ENCODE results near the gene COG5. TPM values are rescaled to one million over a fixed set of nuclear protein-coding genes. Genes with fewer than 3 reads are reported as not detected.

COG5 gene
- polyA plus RNA-seq, 3 donors: 12.7 to 29.0 (median 28.1) TPM

DNA sequence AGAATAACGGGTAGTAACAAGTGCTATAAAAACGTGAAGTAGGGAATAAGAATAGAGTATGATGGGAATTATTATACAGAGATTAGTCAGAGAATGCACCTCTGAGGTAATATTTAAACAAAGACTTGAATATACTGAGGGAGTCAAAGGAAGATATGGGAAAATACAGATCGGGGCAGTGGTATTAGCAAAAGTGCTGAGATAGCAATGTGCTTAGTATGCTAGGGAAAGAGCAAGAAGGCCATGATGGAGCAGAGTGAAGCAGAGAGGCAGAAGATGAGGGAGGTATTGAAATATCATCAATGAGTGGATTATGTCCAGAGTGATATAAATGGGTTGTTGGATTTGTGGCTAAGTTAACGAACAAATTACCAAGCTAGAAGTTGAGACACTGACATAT lies 190.4 kb downstream of the COG5 start:
- TF ChIP-seq, protein P1, sequence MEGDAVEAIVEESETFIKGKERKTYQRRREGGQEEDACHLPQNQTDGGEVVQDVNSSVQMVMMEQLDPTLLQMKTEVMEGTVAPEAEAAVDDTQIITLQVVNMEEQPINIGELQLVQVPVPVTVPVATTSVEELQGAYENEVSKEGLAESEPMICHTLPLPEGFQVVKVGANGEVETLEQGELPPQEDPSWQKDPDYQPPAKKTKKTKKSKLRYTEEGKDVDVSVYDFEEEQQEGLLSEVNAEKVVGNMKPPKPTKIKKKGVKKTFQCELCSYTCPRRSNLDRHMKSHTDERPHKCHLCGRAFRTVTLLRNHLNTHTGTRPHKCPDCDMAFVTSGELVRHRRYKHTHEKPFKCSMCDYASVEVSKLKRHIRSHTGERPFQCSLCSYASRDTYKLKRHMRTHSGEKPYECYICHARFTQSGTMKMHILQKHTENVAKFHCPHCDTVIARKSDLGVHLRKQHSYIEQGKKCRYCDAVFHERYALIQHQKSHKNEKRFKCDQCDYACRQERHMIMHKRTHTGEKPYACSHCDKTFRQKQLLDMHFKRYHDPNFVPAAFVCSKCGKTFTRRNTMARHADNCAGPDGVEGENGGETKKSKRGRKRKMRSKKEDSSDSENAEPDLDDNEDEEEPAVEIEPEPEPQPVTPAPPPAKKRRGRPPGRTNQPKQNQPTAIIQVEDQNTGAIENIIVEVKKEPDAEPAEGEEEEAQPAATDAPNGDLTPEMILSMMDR (IDR thresholded peaks at IDR 0.05): no peak
- Mint-ChIP-seq H3K27me3 (ENCODE audit: low read depth in 3 of 3) (no peaks in the 10 kb centered on the region), H3K27ac (no peak overlapping the region), H3K36me3 (peaks cover 7 to 20% of the 10 kb centered on the region in 2 donors), H3K9me3 (peaks cover 0 to 3% (median 0%) of the 10 kb centered on the region in 7 donors), H3K4me3 (no peak overlapping the region), H3K4me1 (no peaks in the 10 kb centered on the region)
- DNase-seq: no peak
- Histone ChIP-seq H3K4me1 (ENCODE audit: control insufficient read depth in 1 of 2, insufficient read depth in 2 of 2, low read length in 2 of 2) (no peaks in the 10 kb centered on the region), H3K9ac (ENCODE audit: insufficient read depth, low read length, poor library complexity, severe bottlenecking) (no peak overlapping the region), H2AFZ (ENCODE audit: insufficient read depth, low read depth, low read length, poor library complexity, severe bottlenecking) (no peak overlapping the region), H3K79me2 (ENCODE audit: insufficient read depth, low read length) (no peaks in the 10 kb centered on the region), H3K36me3 (replicated peaks in 1 of 2; ENCODE audit: control insufficient read depth in 1 of 2, insufficient read depth in 2 of 2, low read length in 2 of 2) (peaks cover 7 to 15% of the 10 kb centered on the region in 2 donors), H4K20me1 (ENCODE audit: insufficient read depth, low read length) (no peaks in the 10 kb centered on the region), H3K27me3 (ENCODE audit: control insufficient read depth in 2 of 2, insufficient read depth in 2 of 2, low read length in 2 of 2) (no peaks in the 10 kb centered on the region), H3K27ac (ENCODE audit: low read depth in 1 of 2, low read length in 2 of 2) (no peak overlapping the region), H3K4me2 (replicated peaks; ENCODE audit: extremely low read depth, low read length, poor library complexity, severe bottlenecking) (no peak overlapping the region), H3K4me3 (replicated peaks in 1 of 3; ENCODE audit: low read depth in 2 of 3, low read length in 3 of 3) (no peak overlapping the region), H3K9me3 (replicated peaks in 1 of 2; ENCODE audit: control insufficient read depth in 1 of 2, insufficient read depth in 1 of 2, low read length in 2 of 2) (no peaks in the 10 kb centered on the region)
- intact Hi-C loops (cut with micrococcal nuclease): no loop called here
- 93% methylated on average over 2 of the region's 4 CpGs for WGBS (ENCODE audit: insufficient coverage)

DNA sequence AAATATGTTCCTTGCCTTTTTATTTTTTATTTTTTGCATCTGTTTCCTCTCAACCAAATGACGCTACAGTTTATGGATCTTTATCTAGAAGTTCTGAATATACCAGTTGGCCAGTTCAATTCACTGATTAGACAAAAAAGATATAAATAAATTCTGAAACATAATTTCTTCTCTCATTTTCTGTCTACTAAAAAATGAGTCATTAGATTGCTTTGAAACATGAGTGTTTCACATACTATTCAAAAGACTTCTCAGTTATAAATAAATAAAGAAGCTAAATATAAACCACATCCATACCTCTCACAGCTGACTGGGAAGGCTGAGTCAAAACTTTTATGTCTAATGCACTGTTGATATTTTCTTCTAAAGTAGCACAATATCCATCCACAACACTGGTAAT lies 191.4 kb downstream of the COG5 start:
- Histone ChIP-seq H3K9me3 (replicated peaks in 1 of 2; ENCODE audit: control insufficient read depth in 1 of 2, insufficient read depth in 1 of 2, low read length in 2 of 2) (no peaks in the 10 kb centered on the region), H3K27ac (ENCODE audit: low read depth in 1 of 2, low read length in 2 of 2) (no peak overlapping the region), H3K36me3 (replicated peaks in 1 of 2; ENCODE audit: control insufficient read depth in 1 of 2, insufficient read depth in 2 of 2, low read length in 2 of 2) (peaks cover 7 to 15% of the 10 kb centered on the region in 2 donors), H3K27me3 (ENCODE audit: control insufficient read depth in 2 of 2, insufficient read depth in 2 of 2, low read length in 2 of 2) (no peaks in the 10 kb centered on the region), H3K4me3 (replicated peaks in 1 of 3; ENCODE audit: low read depth in 2 of 3, low read length in 3 of 3) (no peak overlapping the region), H3K4me1 (ENCODE audit: control insufficient read depth in 1 of 2, insufficient read depth in 2 of 2, low read length in 2 of 2) (no peaks in the 10 kb centered on the region), H3K79me2 (ENCODE audit: insufficient read depth, low read length) (no peaks in the 10 kb centered on the region), H4K20me1 (ENCODE audit: insufficient read depth, low read length) (no peaks in the 10 kb centered on the region), H3K9ac (ENCODE audit: insufficient read depth, low read length, poor library complexity, severe bottlenecking) (no peak overlapping the region), H2AFZ (ENCODE audit: insufficient read depth, low read depth, low read length, poor library complexity, severe bottlenecking) (no peak overlapping the region), H3K4me2 (replicated peaks; ENCODE audit: extremely low read depth, low read length, poor library complexity, severe bottlenecking) (no peak overlapping the region)
- intact Hi-C loops (cut with micrococcal nuclease): no loop called here
- Mint-ChIP-seq H3K27ac (no peak overlapping the region), H3K4me1 (no peaks in the 10 kb centered on the region), H3K4me3 (no peak overlapping the region), H3K36me3 (peaks cover 11 to 16% of the 10 kb centered on the region in 2 donors), H3K9me3 (no peaks in the 10 kb centered on the region), H3K27me3 (ENCODE audit: low read depth in 3 of 3) (no peaks in the 10 kb centered on the region)
- TF ChIP-seq, protein P1 (IDR thresholded peaks at IDR 0.05): no peak
- DNase-seq: no peak
- no CpG with 5 or more reads among the region's 1 CpG for WGBS (ENCODE audit: insufficient coverage)
